ENCODE measurements around the gene HID1. TPM values are rescaled to one million over a fixed set of nuclear protein-coding genes. Genes with fewer than 3 reads are reported as not detected.

HID1 gene
- total and polyA plus RNA-seq, 2 donors from 2014 or later, result 13.6 to 32.6 TPM

- H3K4me3 ChIP-seq (ENCODE audit: low read length in 3 of 3), result no peak overlapping the region
- no peak overlapping the region for H3K27ac ChIP-seq (ENCODE audit: low read depth in 2 of 2, low read length in 2 of 2)
- DNase-seq (peak in 1 of 5 donors; percentile 56), FAIRE-seq (no peak)
- H3K9ac ChIP-seq (ENCODE audit: low read length in 3 of 3), result no peak overlapping the region
- H3K4me1 ChIP-seq (ENCODE audit: control insufficient read depth in 2 of 3, insufficient read depth in 2 of 3, low read depth in 1 of 3, low read length in 3 of 3), result no peaks in the 10 kb centered on the region
- TF ChIP-seq CTCF (IDR thresholded peaks at IDR 0.05; ENCODE audit: borderline replicate concordance, extremely low read depth, insufficient read depth), result no peak
- H3K36me3 ChIP-seq (ENCODE audit: control insufficient read depth in 2 of 3, insufficient read depth in 3 of 3, low read length in 3 of 3), result no peaks in the 10 kb centered on the region
- H3K9me3 ChIP-seq (ENCODE audit: control insufficient read depth in 2 of 3, insufficient read depth in 1 of 3, low read length in 3 of 3), result no peaks in the 10 kb centered on the region
- intact Hi-C loops (cut with DNase I), result no loop called here
- no peaks in the 10 kb centered on the region for H3K27me3 ChIP-seq (ENCODE audit: control insufficient read depth, insufficient read depth, low read length)
Observed at GRCh38 chr17:74950207-74950606, 22.4 kb downstream of the HID1 start.

- H3K4me1 ChIP-seq (ENCODE audit: control insufficient read depth in 2 of 3, insufficient read depth in 2 of 3, low read depth in 1 of 3, low read length in 3 of 3), result no peaks in the 10 kb centered on the region
- H3K9ac ChIP-seq (ENCODE audit: low read length in 3 of 3), result no peak overlapping the region
- no peak for TF ChIP-seq CTCF (IDR thresholded peaks at IDR 0.05; ENCODE audit: borderline replicate concordance, extremely low read depth, insufficient read depth)
- no peak overlapping the region for H3K4me3 ChIP-seq (ENCODE audit: low read length in 3 of 3)
- peak in 1 of 5 donors; percentile 56 for DNase-seq
- H3K9me3 ChIP-seq (ENCODE audit: control insufficient read depth in 2 of 3, insufficient read depth in 1 of 3, low read length in 3 of 3), result no peaks in the 10 kb centered on the region
- no peak for FAIRE-seq
- H3K36me3 ChIP-seq (ENCODE audit: control insufficient read depth in 2 of 3, insufficient read depth in 3 of 3, low read length in 3 of 3), result no peaks in the 10 kb centered on the region
- H3K27me3 ChIP-seq (ENCODE audit: control insufficient read depth, insufficient read depth, low read length), result no peaks in the 10 kb centered on the region
- H3K27ac ChIP-seq (ENCODE audit: low read depth in 2 of 2, low read length in 2 of 2), result no peak overlapping the region
- intact Hi-C loops (cut with DNase I), result no loop called here
Observed at GRCh38 chr17:74949455-74950115, 23.0 kb downstream of the HID1 start.

GRCh38 chr17:74947041-74947754 lies 25.4 kb downstream of the HID1 start:
- intact Hi-C loops (cut with DNase I), result no loop called here
- Histone ChIP-seq H3K4me1 (ENCODE audit: control insufficient read depth in 2 of 3, insufficient read depth in 2 of 3, low read depth in 1 of 3, low read length in 3 of 3) (no peaks in the 10 kb centered on the region), H3K36me3 (ENCODE audit: control insufficient read depth in 2 of 3, insufficient read depth in 3 of 3, low read length in 3 of 3) (no peaks in the 10 kb centered on the region), H3K9ac (ENCODE audit: low read length in 3 of 3) (no peak overlapping the region), H3K27me3 (ENCODE audit: control insufficient read depth, insufficient read depth, low read length) (no peaks in the 10 kb centered on the region), H3K27ac (ENCODE audit: low read depth in 2 of 2, low read length in 2 of 2) (no peak overlapping the region), H3K9me3 (ENCODE audit: control insufficient read depth in 2 of 3, insufficient read depth in 1 of 3, low read length in 3 of 3) (no peaks in the 10 kb centered on the region), H3K4me3 (ENCODE audit: low read length in 3 of 3) (no peak overlapping the region)
- FAIRE-seq (no peak), DNase-seq (peak in 1 of 5 donors; percentile 46)
- no peak for TF ChIP-seq CTCF (IDR thresholded peaks at IDR 0.05; ENCODE audit: borderline replicate concordance, extremely low read depth, insufficient read depth)

Data from kidney (tissue), 14 donors.